HG02610 (cell line): ENCODE measurements around the gene TNP2.
"Not testable (repeated sequence)": the region's sequence is repeated elsewhere in the genome, so short reads cannot be mapped to it uniquely, and the experiment has no call there.

Experiments used
- ATAC-seq: cut with Tn5 transposase; IDR thresholded peaks from one replicate; pipeline ENCODE4 v1.9.1; 2021; ENCODE audit warnings: mild to moderate bottlenecking, moderate library complexity; ENCODE audit not compliant: unreplicated experiment

The TNP2 gene

DNA sequence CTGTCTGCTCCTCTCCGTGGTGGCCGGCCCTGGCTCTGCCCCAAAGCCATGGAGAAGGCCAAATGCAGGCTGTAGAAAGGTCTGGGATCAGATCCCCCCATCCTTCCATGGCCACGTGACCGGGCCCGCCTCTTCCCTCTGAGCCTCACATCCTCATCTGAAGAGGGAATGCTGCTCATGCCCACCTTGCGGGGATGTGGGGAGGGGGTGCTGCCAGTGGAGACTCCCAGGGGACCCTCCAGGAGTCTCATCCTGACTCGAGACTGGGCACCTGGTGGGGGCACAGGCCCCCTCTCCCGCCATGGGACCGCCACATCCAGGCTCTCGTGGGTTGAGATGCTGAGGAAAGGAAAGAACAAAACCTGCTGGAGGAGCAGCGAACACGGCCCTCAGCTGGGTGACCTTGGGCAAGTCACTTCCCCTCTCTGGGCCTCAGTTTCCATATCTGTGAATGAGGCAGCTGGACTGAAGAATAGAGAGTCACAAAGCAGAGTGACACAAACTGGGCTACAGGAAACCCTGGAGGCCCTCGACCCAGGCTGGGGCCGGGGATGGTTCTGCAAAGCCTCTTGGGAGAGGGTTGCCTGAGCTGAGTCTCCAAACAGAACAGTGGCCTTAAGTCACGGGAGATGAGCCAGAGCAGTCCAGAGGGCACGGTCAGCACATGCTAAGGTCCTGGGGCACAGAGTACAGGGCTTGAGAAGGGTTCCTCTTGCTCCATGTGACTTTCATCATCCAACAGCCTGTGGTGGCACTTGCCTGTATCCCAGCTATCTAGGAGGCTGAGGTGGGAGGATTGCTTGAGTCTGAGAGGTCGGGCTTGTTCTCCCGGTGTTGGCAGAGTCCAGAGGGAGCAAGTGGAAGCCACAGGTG, 43.2 kb downstream of the TNP2 start:
- no peak for ATAC-seq

- ATAC-seq = peak; percentile 85
Measured at GRCh38 chr16:11224894-11225676, 44.0 kb downstream of the TNP2 start.

- ATAC-seq = peak; percentile 49
Measured at GRCh38 chr16:11224096-11224893, 44.8 kb downstream of the TNP2 start.

DNA sequence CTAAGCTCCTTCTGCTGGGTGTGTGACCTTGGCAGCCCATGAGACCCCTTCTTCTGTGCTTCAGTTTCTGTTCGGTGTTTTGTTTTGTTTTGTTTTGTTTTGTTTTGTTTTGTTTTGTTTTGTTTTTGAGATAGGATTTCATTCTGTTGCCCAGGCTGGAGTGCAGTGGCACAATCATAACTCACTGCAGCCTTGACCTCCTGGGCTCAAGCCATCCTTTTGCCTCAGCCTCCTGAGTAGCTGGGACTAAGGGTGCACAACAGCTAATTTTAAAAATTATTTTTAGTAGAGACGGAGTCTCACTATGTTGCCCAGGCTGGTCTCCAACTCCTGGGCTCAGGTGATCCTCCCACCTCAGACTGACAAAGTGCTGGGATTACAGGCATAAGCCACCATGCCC, 48.6 kb downstream of the TNP2 start:
- ATAC-seq = not testable (repeated sequence)

DNA sequence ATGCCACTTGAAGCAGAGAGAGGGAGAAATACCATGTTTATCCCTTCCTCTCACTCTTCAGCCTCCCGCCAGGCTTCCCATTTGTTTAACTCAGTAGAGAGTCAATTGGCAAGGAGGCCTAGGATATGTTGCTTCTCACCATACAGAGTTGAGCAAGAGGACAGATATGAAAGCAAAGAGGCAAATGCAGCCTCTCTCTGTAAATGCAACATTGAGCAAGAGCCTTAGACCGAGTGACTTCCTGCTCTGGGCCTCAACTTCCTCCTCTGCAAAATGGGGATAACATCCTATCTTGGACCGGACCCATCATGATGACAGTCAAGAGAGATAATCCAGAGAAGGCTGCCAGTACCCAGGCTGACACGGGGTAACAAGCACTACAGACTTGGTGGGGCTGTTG, 49.9 kb downstream of the TNP2 start:
- no peak for ATAC-seq

- no peak for ATAC-seq
Measured at GRCh38 chr16:11218604-11218962, 50.5 kb downstream of the TNP2 start.
